Chondrocyte (in vitro differentiated cells): ENCODE data around the gene SEMA7A. TPM values are rescaled to one million over a fixed set of nuclear protein-coding genes. Genes with fewer than 3 reads are reported as not detected.

Experiments used
- DNase-seq: peaks from one replicate; pipeline ENCODE4 v3.0.0; 2021; ENCODE audit warnings: mixed read lengths, low spot score
- H3K27ac Mint-ChIP-seq: one replicate; pipeline ENCODE4 v1.8.0; 2021; ENCODE audit warnings: mild to moderate bottlenecking, moderate library complexity, mixed read lengths; ENCODE audit not compliant: unreplicated experiment
- H3K27me3 Mint-ChIP-seq: 2 replicates; pipeline ENCODE4 v1.8.0; 2021; ENCODE audit warnings: low read depth, mixed read lengths
- H3K36me3 Mint-ChIP-seq: 2 replicates; pipeline ENCODE4 v1.8.0; 2021; ENCODE audit warnings: low read depth, mixed read lengths
- H3K4me1 Mint-ChIP-seq: 2 replicates; pipeline ENCODE4 v1.8.0; 2021; ENCODE audit warnings: low read depth, mild to moderate bottlenecking, mixed read lengths
- H3K4me3 Mint-ChIP-seq: one replicate; pipeline ENCODE4 v1.8.0; 2021; ENCODE audit warnings: mild to moderate bottlenecking, moderate library complexity, mixed read lengths; ENCODE audit not compliant: unreplicated experiment
- H3K9me3 Mint-ChIP-seq: 2 replicates; pipeline ENCODE4 v1.8.0; 2021; ENCODE audit warnings: low read depth, mixed read lengths
- CTCF ChIP-seq: fragments of 200-600 bp; sonication (generic); IDR thresholded peaks from 2 replicates; pipeline ENCODE4 v1.5.0; 2021; ENCODE audit warnings: antibody characterized with exemption, mild to moderate bottlenecking, moderate library complexity
- total RNA-seq: library from RNA; stranded (reverse); gene quantifications from 3 replicates; pipeline ENCODE4 v1.2.1, GENCODE V29; 2021

SEMA7A gene
- total RNA-seq, 1 donor from 2014 or later = 2.3 TPM

DNA sequence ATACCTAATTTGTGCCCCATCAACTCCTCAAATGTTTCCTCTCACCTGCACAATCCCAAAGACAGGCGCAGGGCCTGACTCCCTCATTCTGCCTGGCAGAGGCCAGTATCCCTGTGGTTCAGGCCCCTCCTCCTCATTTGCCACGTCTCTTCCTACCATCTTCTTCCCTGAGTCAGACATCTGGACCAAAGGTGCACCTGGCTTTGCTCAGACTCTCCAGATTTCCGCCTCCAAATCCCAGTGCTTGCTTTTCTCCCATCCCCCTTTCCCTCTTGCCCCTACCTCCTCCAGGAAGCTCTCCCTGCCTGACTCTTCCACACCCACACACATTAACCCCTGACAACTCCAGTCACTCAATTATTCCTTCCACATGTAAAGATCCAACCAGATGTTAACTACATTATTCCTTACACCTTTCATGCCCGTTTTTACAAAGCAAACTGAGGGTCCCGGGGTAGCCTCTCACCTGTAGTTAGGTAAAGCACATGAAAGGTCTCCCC is 19.6 kb downstream of the SEMA7A start:
- Mint-ChIP-seq H3K9me3 (no peaks in the 10 kb centered on the region), H3K4me1 (no peaks in the 10 kb centered on the region), H3K27ac (no peak overlapping the region), H3K36me3 (peaks cover 3% of the 10 kb centered on the region), H3K27me3 (no peaks in the 10 kb centered on the region), H3K4me3 (no peak overlapping the region)
- no peak for DNase-seq
- TF ChIP-seq CTCF = no peak

DNA sequence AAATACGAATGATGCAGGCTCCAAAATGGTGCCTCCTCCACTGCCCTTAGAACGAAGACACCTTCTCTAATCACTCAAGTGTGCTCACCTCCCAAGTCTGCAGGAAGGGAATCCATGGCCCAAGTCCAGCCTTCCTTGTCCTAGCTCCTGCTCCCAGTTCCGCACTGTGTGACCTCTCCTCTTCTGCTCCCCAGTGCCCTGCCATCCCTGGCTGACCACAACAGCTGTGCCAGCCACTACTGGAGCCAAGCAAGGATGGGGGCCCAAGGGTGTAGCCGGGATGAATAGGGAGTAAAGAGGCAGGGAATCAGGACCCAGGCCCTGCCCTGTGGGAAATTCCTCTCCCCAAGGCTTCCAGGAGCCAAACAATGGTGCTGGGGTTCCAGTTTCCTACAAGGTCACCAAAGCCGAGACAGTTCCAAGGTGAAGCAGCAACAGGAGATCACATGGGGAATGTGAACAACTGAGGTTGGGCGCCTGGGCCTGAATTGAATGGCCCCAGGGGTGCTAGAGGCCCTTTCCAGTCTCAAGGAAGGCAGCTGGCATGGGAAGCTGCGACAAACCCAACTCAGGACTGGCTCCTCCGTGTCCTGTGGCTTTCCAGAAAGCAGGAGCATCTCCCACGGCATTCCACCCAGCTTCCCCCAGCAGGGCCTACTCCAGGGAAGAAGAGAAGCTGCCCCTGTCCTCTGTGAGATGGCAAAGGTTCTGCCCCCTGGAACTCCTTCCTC is 20.2 kb downstream of the SEMA7A start:
- no peak overlapping the region for H3K27ac Mint-ChIP-seq
- no peak for DNase-seq
- H3K4me3 Mint-ChIP-seq = no peak overlapping the region
- no peak for TF ChIP-seq CTCF
- no peaks in the 10 kb centered on the region for H3K9me3 Mint-ChIP-seq
- peaks cover 1% of the 10 kb centered on the region for H3K4me1 Mint-ChIP-seq
- H3K36me3 Mint-ChIP-seq = peaks cover 3% of the 10 kb centered on the region
- H3K27me3 Mint-ChIP-seq = no peaks in the 10 kb centered on the region

GRCh38 chr15:74412159-74412558 is 21.6 kb downstream of the SEMA7A start:
- no peaks in the 10 kb centered on the region for H3K27me3 Mint-ChIP-seq
- no peak overlapping the region for H3K27ac Mint-ChIP-seq
- H3K36me3 Mint-ChIP-seq = peaks cover 3% of the 10 kb centered on the region
- TF ChIP-seq CTCF = no peak
- H3K4me1 Mint-ChIP-seq = peaks cover 10% of the 10 kb centered on the region
- no peak overlapping the region for H3K4me3 Mint-ChIP-seq
- H3K9me3 Mint-ChIP-seq = no peaks in the 10 kb centered on the region
- DNase-seq = no peak

DNA sequence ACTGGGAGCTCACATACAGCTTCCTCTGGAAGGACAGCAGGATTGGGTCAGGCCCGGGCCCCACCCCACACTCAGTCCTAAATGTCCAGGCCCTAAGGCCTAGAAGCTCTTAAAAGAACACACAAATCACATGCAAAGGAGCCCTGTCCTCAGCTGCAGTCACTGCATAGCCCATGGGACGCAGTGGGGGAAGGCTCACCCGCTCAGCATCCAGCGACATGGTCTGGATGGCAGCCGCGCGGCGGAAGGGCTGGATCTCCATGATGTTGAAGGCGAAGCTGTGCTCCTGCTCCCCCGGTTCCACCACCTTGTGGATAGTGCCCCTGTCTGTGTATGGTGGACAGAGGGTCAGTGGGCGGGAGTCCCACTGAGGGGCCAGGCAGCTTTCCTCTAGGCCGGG is 22.1 kb downstream of the SEMA7A start:
- Mint-ChIP-seq H3K27me3 (no peaks in the 10 kb centered on the region), H3K27ac (no peak overlapping the region), H3K9me3 (no peaks in the 10 kb centered on the region), H3K36me3 (peaks cover 3% of the 10 kb centered on the region), H3K4me1 (peaks cover 15% of the 10 kb centered on the region), H3K4me3 (no peak overlapping the region)
- DNase-seq = no peak
- no peak for TF ChIP-seq CTCF

DNA sequence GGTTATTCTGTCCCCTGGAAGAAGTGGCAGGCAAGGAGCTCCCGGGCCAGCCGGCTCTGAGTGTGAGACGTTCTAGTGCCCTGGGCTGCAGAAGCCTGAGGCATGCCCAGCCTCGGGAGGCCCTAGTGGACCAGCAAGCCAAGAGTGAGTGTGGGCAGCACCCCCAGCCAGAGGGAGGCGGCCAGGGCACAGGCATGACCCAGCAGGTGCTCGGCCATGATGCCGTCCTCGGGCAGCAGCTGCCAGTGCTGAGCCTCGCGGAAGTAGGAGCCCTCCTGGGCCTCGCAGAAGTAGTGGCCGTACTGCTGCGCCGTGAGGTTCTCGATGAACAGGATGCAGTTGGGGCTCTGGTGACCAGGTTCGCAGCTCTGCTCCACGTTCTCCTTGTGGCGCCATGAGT is 23.3 kb downstream of the SEMA7A start:
- H3K27ac Mint-ChIP-seq = no peak overlapping the region
- no peaks in the 10 kb centered on the region for H3K27me3 Mint-ChIP-seq
- no peak for DNase-seq
- no peak overlapping the region for H3K4me3 Mint-ChIP-seq
- H3K36me3 Mint-ChIP-seq = no peaks in the 10 kb centered on the region
- no peaks in the 10 kb centered on the region for H3K9me3 Mint-ChIP-seq
- H3K4me1 Mint-ChIP-seq = peaks cover 16% of the 10 kb centered on the region
- TF ChIP-seq CTCF = no peak
